ENCODE results near the gene DIPK1A.

GRCh38 chr1:92853299-92853698 is 108.0 kb downstream of the DIPK1A start:
- TF ChIP-seq CTCF (conservative IDR thresholded peaks at IDR 0.05): no peak
- no peak for TF ChIP-seq EZH2 (IDR thresholded peaks at IDR 0.05; ENCODE audit: low read depth)

All from PC-9 (cell line).